DND-41 (cell line): ENCODE results near the gene FCRL3.

ENCODE experiments used
- CTCF ChIP-seq: IDR thresholded peaks from 2 replicates; pipeline ENCODE4 v1.5.1; 2012; ENCODE audit warnings: borderline replicate concordance, low read length, moderate library complexity, mild to moderate bottlenecking; ENCODE audit not compliant: poor library complexity, severe bottlenecking; ENCODE audit errors: extremely low read depth
- EZH2 ChIP-seq: IDR thresholded peaks from 3 replicates; pipeline ENCODE4 v1.6.1; 2012; ENCODE audit warnings: borderline replicate concordance, low read depth, mild to moderate bottlenecking, moderate library complexity, low read length, inconsistent platforms; ENCODE audit not compliant: severe bottlenecking

GRCh38 chr1:157648317-157648716, 52.3 kb downstream of the FCRL3 start:
- TF ChIP-seq CTCF (no peak), EZH2 (no peak)
